ENCODE data around the gene VRK1. TPM values are rescaled to one million over a fixed set of nuclear protein-coding genes. Genes with fewer than 3 reads are reported as not detected.
"Not testable (repeated sequence)": the region's sequence is repeated elsewhere in the genome, so short reads cannot be mapped to it uniquely, and the experiment has no call there.

VRK1 gene
- total RNA-seq, 1 donor from 2014 or later, result 35.9 TPM

DNA sequence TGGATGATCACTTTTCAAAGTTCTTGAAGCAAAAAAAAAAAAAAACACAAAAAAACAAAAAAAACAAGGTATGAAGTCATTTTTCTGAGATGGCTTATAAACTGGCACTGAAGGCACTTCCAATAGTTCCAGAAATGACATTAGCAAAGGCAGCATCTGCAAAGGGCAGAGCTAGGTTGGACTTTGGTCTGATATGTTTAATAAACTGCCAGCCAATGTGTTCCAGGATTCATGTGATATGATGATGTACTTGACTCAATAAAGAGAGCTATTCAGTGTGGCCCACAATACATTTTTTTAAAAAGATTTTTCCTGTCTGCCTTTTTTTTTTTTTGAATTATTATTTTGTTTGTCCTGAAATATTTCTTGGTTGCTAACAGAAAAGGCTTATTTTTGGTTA is 79.6 kb downstream of the VRK1 start:
- no peak for DNase-seq (ENCODE audit: low read depth, low spot score)

DNA sequence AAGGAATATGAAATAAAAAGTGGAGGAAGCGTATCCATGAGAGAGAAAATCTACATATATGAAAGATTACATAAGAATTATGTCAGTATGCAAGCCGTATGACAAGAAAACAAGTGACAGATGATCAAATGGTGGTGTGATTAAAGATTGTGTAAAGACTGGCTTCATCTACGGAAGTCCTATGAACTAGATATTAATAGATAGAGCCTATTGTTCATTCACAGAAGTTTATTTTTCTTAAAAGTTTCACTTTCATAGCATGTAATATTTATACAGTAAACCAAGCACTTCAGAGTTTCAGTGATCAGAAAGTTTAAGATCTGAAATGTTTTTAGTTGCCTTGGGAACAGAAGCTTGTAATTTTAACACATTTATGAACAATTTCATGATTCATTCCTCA is 84.5 kb downstream of the VRK1 start:
- DNase-seq (ENCODE audit: low read depth, low spot score), result no peak

DNA sequence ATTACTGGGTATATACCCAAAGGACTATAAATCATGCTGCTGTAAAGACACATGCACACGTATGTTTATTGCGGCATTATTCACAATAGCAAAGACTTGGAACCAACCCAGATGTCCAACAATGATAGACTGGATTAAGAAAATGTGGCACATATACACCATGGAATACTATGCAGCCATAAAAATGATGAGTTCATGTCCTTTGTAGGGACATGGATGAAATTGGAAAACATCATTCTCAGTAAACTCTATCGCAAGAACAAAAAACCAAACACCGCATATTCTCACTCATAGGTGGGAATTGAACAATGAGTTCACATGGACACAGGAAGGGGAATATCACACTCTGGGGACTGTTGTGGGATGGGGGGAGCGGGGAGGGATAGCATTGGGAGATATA is 86.8 kb downstream of the VRK1 start:
- not testable (repeated sequence) for DNase-seq (ENCODE audit: low read depth, low spot score)

DNA sequence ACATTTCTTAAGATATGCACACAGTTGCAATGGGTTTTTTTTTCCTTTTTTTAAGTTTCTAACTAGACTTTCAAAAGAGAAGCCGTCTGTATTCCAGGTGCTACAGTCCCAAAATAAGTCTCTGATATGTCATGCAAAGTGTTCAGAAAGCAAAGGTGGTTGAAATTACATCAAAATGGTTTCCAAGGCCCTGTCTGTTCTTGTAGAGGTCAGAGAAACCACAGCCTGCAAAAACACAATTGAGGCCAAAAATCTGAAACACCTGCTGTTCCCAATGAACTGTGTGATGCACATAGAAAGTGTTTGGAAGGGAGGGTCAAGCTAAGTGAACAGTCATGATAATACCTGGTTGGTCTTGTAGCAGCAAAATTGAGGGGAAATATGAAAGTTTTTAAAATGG is 91.0 kb downstream of the VRK1 start:
- no peak for DNase-seq (ENCODE audit: low read depth, low spot score)

DNA sequence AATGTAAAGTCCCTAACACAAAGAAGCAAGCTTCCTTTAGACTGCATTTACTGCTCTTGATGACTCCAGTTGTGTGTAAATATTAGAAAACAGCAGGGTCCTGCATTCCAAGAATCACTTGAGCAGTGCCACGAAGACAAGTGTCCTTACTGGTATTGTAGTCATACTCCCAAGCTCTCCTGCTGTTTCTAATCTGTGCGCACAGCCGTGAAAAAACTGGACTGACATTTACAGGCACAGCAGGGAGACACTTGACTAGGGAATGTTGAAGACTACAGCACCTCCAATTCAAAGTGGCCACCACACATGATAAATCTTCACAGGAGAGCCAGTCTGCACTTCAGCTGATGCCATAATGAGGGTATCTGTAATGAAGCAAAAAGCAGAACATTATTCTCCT is 91.4 kb downstream of the VRK1 start:
- no peak for DNase-seq (ENCODE audit: low read depth, low spot score)

DNA sequence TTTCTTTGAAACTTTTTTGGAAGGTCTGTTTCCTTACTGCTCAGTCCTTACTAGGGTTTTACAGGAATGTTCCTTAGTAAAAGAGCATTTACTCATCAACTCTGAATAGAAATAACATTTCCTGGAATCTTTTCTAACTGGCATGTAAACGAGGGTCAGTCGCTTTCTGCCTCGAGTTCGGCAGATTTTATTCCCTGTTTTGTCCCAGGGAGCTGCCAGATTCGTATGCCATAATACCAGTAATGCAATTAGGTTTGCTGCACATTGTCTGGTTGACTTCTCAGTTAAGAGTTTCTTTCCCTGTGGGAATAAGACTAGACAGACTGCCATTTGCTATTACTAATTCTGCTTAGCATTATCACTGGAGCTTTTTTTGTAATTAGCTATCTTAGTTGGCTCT is 91.9 kb downstream of the VRK1 start:
- DNase-seq (ENCODE audit: low read depth, low spot score), result no peak

DNA sequence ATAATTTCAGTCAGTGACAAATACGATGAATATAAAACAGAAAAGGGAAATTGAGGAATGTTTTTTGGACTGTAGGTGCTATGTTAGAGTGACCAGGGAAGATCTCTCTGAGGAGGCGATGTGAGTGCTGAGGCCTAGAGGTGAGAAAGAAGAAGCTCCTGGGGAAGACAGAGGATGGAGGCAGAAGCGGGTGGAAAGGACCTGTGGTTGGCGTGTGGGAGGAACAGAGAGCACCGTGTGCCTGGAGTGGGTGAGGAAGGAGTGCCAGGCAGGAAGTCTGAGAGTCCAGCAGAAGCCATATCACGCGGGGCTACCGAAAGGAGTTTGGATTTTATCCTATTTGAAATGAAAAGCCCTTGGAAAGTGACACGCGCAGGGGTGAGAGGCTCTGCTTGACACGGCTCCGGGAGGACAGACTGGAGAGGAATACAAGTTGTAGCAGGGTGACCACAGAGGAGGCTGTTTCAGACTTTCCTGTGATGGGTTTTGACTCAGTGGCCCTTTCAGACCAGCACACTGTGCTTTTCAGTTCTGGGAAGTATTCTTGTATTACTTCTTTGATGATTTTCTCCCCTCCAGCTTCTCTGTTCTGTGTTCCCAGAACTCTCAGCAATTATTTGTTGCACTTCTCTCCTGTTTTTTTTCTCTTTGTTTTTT is 96.9 kb downstream of the VRK1 start:
- no peak for DNase-seq (ENCODE audit: low read depth, low spot score)

DNA sequence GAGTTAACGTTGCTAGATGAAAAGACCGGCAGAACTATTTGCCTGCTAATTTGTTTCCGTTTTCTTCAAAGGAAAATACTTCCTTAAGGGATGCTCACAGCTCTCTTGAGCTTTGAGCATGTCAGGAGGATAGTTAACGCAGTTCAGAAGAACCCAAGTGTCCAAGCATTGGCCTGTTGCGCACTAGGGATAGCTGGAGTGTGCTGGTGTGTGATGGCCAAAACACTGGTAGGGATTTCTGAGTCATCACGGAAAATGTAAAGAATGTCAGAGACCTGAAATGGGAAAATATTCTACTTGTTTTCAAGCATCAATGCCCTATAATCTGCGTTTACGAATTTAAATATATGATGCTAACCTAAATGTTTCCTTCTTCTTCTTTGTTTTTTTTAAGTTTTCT is 97.8 kb downstream of the VRK1 start:
- no peak for DNase-seq (ENCODE audit: low read depth, low spot score)

DNA sequence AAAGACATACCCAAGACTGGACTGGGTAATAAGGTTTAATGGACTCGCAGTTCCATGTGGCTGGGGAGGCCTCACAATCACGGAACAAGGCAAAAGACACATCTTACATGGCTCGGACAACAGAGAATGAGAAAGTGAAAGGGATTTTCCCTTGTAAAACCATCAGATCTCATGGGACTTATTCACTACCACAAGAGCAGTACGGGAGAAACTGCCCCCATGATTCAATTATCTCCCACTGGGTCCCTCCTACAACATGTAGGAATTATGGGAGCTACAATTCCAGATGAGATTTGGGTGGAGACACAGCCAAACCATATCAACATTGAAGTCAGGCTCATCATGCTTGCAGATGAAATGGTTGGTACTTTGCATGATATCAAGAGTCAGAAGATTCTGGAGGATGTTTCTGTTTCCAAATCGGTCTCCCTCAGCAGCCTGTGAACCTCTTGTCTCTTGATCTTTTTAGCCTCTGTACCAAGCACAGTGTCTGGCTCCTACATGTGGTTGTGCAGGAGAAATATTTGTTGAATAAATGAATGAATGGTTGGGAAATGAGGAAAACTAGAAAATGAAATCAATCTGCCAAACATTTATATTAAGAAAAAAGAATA is 98.6 kb downstream of the VRK1 start:
- no peak for DNase-seq (ENCODE audit: low read depth, low spot score)

DNA sequence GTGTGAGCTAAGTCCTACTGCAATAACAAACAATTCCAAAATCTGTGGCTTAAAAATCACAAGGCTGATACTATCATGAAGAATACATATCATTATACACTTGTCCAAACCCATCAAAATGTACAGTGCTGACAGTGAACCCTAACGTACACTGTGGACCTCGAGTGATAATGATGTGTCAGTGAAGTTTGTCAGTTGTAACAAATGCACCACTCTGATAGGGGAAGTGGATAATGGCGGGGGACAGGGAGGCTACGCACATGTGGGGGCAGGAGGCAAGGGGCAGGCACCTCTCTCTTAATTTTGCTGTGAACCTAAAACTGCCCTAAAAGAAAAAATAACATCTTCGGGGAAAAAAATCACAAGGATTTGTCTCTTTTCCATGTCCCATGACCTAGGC is 100.0 kb downstream of the VRK1 start:
- no peak for DNase-seq (ENCODE audit: low read depth, low spot score)

DNA sequence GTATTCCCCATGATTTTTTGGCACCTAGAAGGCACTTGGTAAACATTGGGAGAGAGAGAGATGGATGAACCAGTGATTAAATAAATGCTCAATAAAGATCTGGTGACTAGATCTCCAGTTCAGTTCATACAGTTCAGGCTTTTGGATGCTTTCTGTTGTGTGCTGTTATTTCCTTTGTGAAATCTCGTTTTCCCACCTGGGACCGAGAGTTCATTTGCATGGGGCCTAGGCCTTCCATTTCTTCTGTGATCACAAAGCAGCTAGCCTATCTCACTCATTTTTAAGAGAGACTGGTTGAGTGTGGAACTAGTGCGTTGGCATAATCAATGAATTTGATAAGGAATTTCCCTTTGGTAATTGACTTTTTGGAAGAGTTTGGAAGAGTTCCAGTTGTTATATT is 104.0 kb downstream of the VRK1 start:
- no peak for DNase-seq (ENCODE audit: low read depth, low spot score)

DNA sequence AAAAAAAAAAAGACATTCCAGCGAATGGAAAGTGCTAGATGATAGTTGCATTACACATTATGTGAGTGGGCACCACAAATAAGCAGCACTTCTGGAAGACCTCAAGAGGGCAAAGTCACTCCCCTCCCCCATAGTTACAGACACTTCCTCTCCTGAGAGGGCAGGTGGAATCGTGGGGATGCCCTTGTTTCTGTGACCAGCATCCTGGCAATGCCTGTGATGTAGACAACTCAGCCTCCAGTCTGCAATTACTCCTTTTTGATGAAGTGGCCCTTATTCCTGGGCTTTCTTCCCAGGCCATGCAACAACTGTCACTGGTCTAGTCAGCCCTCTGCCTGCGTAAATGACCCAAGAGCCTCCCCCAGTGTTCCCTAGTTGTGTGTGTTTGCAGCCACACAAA is 104.8 kb downstream of the VRK1 start:
- no peak for DNase-seq (ENCODE audit: low read depth, low spot score)

DNA sequence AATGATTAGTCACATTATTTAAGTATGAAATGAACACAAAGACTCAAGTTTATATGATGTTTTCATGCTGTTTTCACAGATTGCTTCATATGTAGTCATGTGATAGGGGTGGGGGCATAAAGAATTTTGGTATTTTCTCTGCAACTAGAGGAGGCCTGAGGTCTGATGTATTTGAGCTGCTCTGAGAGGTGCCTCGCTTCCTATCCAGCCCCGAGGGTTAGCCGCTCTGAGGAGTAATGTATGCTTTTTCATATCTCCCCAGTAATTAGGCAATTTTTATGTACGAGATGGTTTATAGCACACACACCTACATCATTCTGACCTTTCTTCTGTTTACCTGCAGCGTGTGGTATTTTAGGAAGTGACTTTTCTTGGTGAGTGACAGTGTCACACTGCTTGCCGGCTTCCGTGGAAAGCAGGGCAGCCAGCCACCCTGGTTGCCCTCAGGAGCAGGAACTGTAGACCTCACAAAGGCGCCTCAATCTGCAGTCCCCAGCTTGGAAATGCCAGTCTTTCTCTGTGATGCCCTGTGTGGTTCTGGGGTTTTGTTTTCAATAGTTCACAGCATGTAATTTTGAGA is 106.4 kb downstream of the VRK1 start:
- DNase-seq (ENCODE audit: low read depth, low spot score), result no peak

DNA sequence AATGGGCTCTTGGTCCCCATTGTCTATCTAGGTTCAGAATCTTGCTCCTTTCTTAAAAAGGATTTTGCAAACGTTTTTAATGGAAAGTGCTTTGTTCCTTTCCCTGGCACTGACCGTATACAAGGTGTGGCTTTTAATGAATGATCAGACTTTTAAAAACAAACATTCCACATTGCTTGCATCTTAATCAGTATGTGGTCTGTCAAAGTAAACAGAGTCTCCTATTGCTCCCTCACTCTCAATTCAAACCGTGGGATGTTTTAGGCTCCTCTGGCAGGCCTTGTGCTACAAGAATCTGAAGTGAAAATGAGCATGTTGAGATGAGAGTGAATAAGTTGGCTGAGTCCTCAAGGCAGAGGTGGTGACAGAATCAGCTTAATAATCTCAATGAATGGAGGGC is 107.0 kb downstream of the VRK1 start:
- no peak for DNase-seq (ENCODE audit: low read depth, low spot score)

DNA sequence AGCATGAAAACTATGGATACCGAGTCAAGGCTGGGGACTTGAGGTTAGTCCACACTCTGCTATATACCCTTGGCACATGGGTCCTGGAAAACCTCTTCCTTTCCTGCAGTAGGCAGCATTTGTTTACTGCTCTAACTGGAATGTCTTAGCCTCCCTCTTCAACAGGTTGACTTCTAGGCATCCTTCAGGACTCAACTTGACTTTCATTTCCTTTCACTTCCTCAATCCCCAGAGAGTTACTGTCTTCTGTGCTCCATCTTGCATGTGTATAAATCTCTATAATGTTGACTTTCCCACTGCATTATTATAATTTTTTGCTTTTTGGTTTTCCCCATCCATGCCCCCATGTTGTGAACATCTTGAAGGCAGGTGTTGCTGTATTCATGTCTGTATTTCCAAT is 107.9 kb downstream of the VRK1 start:
- no peak for DNase-seq (ENCODE audit: low read depth, low spot score)

DNA sequence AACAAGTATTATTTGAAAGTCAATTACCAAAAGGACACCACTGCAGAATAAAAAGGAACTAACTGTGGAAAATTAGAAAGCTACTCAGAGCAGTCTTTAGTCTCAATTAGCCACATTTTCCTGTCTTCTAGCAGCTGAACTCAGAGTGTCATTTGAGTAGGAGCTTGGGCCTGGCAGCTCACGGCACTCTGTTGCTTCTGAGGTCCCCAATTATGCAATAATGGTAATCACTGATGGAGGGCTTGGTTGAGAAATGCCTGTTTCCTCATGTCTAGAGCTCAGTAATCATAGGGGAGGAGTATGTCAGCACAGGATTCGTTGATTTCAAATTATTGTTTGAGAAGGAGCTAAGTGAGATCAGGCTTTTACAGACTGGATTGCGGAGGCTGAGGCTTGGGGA is 108.6 kb downstream of the VRK1 start:
- no peak for DNase-seq (ENCODE audit: low read depth, low spot score)

DNA sequence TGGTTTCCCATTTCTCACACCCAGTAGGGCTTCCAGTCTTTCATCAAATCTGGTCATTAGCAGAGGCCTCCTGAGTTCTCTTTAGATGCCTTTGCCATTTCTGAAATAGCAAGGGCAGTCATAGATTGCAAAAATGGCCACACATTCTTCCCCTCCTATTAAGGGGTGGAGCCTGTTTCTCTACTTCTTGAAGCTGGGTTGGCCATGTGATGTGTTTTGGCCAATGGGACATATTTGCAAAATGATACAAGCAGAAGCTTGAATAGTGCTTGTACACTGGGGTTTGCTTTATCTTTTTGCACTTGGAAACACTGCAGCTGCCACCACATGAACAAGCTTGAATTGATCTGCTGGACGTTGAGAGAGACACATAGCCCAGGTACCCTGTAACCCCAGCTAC is 109.3 kb downstream of the VRK1 start:
- no peak for DNase-seq (ENCODE audit: low read depth, low spot score)

DNA sequence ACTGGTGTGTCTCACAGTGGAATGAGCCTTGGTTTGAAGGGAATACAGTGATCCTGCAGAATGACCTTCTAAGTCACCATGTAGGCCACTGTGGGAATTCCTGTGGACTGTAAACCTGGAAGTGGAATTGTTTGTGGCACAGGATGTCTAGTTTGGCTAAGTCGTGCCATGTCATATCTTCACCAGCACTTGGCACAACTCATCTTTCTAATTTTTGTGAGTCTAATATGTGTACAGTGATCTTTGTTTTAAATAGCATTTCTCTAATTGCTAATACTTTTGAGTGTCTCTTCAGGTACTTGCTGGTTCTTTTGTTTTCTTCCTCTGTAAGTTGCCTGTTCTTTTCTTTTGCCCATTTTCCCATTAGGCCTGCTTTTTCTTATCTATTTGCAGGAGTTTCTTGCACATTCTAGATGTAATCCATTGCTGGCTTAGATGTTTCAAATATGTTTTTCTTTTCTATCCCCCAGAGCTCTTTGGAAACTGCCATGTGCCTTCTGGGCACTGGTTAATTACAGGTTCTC is 112.7 kb downstream of the VRK1 start:
- DNase-seq (ENCODE audit: low read depth, low spot score), result no peak

DNA sequence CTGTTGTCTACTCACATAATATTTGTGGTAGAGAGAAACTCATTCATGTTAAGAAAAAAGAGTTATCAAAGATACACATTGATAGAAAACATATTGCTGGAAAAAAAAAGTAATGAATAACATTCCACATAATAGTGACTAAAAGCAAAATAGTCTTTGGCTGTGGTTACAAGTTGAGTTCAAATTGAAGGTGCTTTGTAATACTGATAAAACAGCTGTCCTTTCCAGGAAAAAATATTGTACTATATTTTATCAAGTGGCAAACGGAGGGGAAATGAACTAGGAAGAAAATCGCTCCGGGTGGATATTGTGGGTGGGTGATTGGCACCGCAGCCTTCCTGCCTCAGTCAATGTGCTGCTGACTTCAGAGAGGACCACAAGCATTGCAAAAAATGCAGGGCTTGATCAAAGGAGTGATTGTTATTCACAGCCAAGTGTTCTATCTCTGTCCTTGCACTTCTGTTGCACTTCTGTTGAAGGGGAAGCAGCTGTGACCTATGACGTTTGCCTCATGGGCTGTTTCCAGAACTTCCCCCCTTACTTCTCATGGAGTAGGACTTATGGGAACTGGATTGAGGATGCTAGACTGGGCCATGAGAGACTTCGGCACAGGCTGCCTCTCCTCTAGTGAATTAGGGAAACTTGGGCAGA is 114.4 kb downstream of the VRK1 start:
- DNase-seq (ENCODE audit: low read depth, low spot score), result no peak

DNA sequence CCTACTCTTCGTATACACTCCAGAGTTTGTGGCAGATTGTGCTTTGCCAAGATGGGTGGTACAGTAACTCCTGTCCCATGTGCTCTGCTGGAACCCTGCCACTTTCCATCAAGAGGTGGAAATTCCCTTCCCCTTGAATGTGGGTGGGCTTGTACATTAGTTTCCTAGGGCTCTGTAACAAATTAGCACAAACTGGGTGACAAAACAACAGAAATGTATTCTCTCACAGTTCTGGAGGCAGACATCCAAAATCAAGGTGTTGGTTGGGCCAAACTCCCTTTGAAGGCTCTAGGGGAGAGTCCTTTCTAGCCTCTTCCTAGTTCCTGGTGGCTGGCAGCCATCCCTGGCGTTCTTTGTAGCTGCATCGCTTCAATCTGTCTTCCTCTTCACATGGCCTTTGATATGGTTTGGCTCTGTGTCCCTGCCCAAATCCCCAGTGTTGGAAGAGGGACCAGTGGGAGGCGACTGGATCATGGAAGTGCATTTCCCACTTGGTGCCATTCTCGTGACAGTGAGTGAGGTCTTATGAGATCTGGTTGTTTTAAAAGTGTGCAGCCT is 117.5 kb downstream of the VRK1 start:
- no peak for DNase-seq (ENCODE audit: low read depth, low spot score)

DNA sequence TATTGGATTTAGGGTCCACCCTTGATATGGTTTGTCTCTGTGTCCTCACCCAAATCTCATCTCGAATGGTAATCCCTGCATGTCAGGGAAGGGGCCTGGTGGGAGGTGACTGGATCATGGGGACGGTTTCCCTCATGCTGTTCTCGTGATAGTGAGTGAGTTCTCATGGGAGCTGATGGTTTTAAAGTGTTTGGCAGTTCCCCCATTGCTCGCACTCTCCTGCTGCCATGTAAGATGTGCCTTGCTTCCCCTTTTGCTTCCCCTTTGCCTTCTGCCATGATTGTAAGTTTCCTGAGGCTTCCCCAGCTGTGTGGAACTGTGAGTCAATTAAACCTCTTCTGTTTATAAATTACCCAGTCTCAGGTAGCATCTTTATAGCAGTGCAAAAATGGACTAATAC is 118.3 kb downstream of the VRK1 start:
- no peak for DNase-seq (ENCODE audit: low read depth, low spot score)

DNA sequence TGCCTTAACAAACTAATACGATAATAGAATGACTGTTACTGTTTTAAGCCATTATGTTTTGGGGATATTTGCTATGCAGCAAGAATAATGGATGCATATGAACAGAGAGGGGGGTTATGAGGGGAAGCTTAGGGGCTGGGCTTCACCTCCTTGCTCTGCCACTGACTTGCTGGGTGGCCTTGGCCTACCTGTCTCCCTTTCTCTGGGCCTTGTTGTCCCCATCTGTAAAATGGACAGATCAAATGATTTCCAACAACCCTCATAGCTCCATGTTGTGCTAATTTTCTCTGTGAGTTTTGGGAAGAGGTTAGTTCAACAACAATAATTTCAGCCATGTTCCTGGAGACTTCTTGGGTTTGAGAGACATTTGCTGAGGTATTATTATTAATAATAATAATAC is 119.6 kb downstream of the VRK1 start:
- DNase-seq (ENCODE audit: low read depth, low spot score), result no peak

Data from pulmonary artery endothelial cell (primary cell).